Stimulated activated CD8-positive, alpha-beta memory T cell treated with anti-CD3 and anti-CD28 coated beads, Interleukin-2, amount 100 ng/mL, for 1 hour (primary cell): ENCODE data around the gene LVRN.

Experiments
- DNase-seq, 2 donors: peaks; one replicate each; pipeline ENCODE4 v3.0.0-alpha.2; 2020; ENCODE audit warnings: low read depth in 2 of 2

The LVRN gene

DNA sequence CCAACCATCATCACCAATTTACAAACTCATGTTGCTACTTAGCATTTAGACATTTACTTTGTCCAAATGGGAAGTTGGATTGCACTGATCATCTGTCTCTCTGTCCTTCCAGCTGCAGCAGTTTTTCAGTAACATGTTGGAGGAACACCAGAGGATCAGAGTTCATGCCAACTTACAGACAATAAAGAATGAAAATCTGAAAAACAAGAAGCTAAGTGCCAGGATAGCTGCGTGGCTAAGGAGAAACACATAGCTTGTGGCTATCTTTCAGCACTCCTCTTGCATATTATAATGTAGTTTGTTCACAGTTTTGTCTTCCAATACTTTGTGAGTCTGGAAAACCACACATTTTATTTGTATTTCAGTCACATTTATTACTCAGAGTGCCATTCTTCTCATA lies 63.6 kb downstream of the LVRN start:
- no peak for DNase-seq

DNA sequence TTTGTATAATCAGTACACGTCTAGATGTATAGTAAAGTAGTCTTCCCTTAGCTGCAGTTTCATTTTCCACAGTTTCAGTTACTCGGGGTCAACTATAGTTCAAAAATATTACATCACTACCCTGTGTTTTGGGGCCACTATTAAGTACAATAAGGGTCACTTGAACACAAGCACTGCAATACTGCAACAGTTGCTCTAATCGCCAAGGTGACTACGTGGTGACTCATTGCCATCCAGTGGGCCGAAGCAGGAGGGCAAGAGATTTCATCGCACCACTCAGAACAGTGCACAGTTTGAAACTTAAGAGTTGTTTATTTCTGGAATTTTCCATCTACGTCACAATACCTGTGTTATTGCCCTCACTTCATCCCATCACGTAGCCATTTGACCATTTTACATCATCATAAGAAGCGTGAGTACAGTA lies 69.8 kb downstream of the LVRN start, which contains the start of gene ARL14EPL:
ARL14EPL (plus strand) TSS at position 379 of the 424 bp plus-strand sequence. CDS start 18,994 bp downstream, outside the sequence.
- no peak for DNase-seq

DNA sequence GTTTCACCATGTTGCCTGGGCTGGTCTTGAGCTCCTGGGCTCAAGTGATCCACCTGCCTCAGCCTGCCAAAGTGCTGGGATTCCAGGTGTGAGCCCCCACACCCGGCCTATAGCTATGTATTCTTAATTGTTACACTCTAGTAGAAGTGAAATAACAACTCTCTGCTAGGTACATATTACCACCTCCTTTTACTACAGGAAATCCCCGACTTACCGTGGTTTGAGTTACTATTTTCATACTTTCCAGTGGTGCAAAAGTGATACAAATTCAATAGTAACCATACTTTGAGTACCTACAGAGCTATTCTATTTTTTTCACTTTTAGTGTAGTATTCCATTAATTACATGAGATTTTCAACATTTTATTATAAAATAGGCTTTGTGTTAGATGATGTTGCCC lies 70.7 kb downstream of the LVRN start:
- no peak for DNase-seq

DNA sequence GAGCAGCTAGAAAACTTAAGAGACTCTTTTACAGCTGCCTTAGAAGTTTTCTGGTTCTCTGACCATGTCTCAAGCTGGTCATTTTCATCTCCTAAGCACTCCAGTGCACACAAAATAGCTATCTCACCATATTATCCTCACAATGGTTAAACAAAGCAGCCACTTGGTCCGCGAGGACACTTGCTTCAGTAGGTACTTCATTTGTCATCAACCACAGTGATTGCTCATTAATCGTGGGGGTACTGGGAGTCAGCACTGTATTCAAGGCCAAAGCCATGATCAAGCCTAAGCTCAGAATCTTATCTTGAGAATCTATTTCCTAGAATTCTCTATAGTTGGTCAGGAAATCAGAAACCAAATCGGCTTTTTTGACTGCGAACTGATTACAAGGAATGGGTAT lies 72.8 kb downstream of the LVRN start:
- DNase-seq, result no peak

DNA sequence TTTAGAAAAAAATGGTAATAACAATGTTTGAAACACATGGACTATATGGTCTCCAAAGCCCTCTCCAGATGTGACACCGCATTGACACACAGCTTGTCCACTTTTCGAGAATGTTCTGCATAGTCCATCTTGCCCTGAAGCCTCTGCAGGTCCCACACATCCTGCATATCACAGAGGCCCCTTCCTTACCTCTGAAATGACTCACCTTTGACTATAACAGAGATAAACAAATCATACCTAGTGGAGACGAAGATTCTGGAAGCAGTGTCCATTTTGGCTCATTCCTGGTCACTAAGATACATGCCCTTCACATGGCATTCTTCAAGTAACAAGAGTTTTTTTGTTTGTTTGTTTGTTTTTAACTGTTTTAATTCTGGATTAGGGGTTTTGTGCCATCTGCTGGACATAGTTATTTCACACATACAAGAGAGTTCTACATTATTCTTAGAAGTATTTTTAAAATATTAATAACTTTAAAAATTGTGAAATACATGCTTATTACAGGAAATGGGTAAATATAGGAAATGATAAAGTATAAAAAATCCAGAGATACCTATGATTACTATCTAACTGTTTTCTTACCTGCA lies 75.1 kb downstream of the LVRN start:
- DNase-seq, result no peak

DNA sequence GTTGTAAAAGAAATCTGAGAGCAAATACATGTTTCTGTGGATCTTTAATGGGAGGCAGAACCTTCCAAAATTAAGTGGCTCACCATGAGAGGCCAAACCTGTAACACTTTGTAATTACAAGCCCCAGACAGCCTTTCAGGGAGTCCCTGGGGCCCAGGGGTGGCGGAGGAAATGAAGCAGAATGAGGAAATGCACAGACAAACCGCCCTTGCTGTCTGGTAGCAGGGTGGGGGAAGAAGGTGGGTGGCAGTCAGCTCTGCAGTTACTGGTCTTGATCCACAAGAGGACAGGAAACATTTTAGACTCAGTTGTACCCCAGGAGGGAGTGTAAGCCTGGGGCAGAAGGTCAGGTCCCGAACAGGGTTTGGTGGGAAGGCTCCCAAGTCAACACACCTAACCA lies 76.5 kb downstream of the LVRN start:
- DNase-seq, result no peak

DNA sequence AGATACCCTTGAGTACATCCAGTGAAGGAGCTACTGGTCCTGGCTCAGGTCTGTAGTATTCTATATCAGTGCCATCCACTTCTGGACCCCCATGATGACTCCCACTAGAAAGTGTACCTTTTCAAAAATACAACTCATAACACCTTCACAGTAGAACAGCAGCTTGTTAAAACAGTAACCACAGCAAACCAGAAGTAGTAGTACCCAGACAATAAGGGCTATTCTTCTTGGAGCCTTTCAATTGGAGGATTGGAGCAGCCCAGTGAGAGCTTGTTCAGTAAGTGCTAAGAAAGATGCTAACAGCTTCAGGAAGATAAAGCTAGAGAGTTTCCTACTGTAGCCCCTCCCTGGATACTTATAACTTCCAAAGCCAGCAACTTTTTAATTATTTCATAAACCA lies 80.1 kb downstream of the LVRN start:
- no peak for DNase-seq

DNA sequence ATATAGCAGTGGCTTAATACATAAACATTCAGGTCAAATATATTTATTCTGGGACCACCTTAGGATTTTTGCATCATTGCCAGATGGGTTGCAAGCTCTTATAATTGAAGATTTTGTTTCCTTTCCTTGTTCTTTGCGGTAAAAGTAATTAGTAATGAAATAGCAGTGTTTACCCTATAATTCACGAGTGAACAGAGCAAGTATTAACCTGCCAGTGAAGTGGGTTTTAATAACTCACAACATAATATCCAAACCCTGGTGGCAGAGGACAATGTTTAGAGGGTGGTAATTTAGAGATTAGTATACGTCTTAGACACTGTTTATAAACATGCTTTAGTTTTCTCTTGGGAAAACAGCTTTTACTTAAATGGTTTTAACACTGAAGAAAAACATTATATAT lies 81.8 kb downstream of the LVRN start:
- DNase-seq, result no peak

DNA sequence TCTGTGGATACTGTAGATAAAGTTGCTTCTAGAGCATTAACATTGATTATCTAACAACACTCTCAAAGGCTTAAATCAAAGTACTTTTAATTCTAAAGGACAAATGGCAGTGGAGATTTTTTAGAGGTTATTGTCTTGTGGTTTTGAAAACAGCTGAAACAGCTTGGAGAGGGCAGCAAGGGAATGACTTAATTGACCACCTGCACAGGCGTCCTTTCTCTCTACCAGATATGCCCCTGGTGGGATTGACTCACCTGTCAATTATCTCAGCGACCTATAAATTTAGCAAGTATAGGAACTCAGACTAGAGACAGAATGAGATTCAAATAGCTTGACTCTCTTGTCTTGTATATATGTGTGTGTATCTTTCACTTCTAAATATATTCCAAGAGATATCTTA lies 83.5 kb downstream of the LVRN start:
- DNase-seq, result no peak

DNA sequence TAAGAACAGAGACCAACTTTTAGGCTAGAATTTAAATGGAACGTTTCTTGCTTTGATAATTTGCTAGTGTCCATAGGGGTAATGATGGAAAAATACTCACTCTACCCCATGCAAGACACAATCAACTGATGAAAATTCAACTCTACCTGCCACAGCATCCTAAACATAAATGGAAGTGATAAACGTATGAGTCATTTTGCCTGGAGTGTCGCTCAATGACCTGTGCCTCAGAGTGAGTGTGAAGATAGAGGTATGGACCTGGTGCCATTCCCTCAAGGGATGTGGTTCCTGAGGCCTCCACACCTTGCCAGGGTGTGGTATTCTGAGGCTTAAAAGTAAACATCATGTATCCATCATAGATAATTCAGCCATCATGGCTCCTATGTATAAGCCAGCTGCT lies 84.0 kb downstream of the LVRN start:
- no peak for DNase-seq

DNA sequence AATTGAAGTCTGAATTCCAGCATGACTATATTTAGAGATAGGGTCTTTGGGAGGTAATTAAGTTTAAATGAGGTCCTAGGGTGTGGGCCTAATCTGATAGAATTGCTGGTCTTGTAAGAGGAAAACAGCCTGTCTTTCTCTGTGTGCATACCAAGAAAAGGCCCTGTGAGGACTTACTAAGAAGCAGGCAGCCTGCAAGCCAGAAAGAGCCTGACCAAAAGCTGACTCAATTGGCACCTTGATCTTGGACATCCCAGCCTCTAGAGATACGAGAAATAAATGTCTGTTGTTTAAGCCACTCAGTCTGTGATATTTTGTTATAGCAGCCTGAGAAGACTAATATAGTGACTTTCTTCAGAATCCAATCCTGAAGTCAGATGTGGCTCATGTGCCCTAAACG lies 84.5 kb downstream of the LVRN start:
- no peak for DNase-seq

DNA sequence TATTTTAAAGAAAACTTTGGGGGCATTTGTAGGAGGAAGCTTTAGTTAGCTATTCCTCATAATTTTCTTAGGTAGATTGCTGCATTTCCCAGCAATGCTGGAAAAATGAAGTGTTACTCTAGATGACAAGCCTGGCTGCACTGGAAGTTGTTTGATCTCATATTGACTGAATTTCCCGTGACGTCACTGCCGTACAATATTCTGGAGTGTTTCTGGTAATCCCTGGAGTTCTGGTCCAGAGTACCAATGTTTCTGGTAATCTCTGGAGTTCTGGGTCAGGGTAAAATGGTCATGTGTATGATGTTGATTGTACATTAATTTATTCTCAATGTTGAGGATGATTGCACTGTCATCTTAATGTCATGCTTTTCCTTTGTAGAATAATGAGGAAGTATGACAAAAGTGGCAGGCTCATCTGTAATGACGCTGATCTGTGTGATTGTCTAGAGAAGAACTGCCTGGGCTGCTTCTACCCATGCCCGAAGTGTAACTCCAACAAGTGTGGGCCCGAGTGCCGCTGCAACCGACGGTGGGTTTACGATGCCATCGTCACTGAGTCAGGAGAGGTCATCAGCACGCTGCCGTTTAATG lies 96.2 kb downstream of the LVRN start:
- DNase-seq, result no peak

DNA sequence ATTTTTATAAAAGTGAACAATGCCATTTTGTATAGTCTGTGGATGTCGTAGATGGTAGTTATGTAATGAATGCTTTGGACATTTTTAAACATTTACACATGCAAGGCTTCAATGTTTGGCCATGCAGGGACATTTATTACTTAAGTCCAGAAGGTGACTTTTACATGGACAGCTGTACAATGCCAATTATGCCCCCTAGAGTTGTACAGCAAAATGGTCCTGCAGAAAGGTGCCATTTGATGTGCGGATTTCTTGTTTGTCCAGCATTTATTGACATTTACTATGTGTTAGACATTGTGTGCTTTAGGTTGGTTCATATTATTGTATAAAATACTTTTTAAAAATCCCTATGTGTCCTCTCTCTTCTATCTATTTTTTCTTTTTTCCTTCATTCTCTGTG lies 100.1 kb downstream of the LVRN start:
- no peak for DNase-seq

DNA sequence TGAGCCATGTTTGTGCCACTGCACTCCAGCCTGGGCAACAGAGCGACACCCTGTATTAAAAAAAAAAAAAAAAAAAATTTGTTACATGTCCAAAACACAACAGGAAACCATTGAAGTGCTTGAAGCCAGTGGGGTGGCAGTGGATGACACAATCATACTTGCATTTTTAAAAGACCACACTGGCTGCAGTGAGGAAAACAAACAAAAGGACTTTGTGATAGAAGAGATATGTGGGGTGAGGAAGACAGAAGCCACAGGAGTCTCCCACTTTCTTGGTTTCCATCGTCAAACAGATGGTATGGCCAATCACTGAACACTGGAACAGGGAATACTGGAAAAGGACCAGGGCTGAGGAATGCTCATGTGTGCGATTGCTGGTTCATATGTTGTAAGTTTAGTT lies 101.7 kb downstream of the LVRN start:
- DNase-seq, result no peak

DNA sequence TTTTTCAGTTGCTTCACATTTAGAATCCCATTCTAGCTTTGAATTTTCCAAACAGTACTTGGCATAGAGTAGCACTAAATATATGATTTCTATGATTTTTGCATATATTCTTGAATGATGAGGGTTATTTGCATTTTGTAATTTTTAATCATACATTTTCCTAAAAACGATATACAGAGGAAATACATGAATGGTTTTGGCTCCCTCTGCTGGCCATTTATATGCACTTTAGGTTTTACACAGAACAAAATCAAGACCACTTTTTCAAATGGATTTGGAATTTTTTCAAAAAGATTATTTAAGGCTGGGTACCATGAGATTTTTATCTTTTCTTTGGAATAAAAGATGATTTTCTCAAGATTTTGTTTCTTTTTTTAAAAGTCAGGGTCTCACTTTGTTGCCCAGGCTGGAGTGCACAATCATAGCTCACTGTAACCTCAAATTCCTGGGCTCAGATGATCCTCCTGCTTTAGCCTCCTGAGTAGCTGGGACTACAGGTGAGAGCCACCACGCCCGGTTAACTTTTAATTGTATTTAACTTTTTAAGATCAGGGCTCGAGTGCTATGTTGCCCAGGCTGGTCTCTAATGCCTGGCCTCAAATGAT lies 105.9 kb downstream of the LVRN start:
- no peak for DNase-seq

DNA sequence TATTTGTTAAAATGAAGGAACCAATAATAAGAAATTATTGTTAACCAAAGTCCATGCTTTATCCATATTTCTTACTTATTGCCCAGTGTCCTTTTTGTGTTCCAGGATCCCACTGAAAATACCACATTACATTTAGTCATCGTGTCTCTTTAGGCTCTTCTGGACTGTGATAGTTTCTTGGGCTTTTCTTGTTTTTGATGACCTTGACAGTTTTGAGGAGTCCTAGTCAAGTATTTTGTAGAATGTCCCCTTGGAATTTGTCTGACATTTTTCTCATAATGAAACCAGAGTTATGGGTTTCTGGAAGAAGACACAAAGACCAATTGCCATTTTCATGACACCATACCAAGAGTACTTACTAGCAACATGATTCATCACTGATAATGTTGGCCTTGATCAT lies 108.9 kb downstream of the LVRN start:
- no peak for DNase-seq

DNA sequence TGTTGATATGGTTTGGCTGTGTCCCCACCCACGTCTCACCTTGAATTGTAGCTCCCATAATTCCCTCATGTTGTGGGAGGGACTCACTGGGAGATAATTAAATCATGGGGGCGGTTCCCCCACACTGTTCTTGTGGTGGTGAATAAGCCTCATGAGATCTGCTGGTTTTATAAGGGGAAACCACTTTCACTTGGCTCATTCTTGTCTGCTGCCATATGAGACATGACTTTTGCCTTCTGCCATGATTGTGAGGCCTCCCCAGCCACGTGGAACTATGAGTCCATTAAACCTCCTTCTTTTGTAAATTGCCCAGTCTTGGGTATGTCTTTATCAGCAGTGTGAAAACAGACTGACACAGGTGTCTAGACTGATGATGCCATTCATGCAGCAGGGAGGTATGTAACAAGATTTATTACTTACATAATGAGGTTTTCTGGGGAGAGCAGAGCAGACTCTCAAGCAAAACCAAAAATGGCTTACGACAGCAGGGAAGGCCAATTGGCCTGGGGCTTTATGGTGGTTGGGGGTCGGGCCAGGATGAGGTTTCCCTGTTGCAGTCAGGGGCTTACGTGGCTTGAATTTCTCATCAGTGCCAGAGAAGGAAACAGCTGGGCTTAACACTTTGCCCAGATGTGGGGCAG lies 113.0 kb downstream of the LVRN start:
- DNase-seq, result no peak

DNA sequence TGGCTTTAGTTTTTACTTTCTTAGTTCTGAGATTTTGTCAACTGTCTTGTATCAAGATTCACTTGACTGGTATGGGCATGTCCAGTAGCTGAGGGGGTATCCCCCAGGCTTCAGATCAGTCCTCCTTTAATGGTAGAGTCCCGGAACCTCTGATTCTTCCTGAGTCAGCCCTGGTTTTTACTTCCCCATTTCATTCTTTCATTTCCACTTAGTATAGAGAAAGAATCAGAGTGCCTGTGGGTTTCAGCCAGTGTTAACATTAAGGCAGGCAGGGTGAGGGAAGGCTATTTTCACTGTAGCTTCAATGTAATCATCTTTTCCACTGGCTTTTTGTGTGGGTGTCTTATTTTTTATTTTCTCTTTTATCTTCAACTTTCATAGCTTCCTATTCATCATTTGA lies 114.2 kb downstream of the LVRN start:
- DNase-seq, result no peak
